Activated CD8-positive, alpha-beta T cell treated with anti-CD3 and anti-CD28 coated beads for 36 hours (primary cell): ENCODE data around the gene TMC4. TPM values are rescaled to one million over a fixed set of nuclear protein-coding genes. Genes with fewer than 3 reads are reported as not detected.

Source experiments
- ATAC-seq: fragments of 200-7000 bp; cut with Tn5 transposase; one replicate; pipeline ENCODE4 v1.10.0; 2021; ENCODE audit warnings: mild to moderate bottlenecking, moderate library complexity
- CTCF ChIA-PET: fragments of 350-600 bp; sonication (Branson Sonifier 250); formaldehyde crosslinking; loops from one replicate; lab custom pipeline; 2021; ENCODE audit warnings: antibody characterized with exemption; lab: Charles Lee
- POLR2A ChIA-PET: fragments of 350-600 bp; sonication (Branson Sonifier 250); formaldehyde crosslinking; loops from one replicate; lab custom pipeline; 2021; ENCODE audit warnings: antibody characterized with exemption; lab: Charles Lee
- DNase-seq: peaks from one replicate; pipeline ENCODE4 v3.0.0-alpha.2; 2020
- H3K27ac Mint-ChIP-seq: one replicate; pipeline ENCODE4 v1.8.0; 2021; ENCODE audit warnings: mild to moderate bottlenecking, mixed read lengths
- H3K27me3 Mint-ChIP-seq: one replicate; pipeline ENCODE4 v1.8.0; 2021; ENCODE audit warnings: mixed read lengths
- H3K36me3 Mint-ChIP-seq: one replicate; pipeline ENCODE4 v1.8.0; 2021; ENCODE audit warnings: low read depth, mixed read lengths
- H3K4me1 Mint-ChIP-seq: one replicate; pipeline ENCODE4 v1.8.0; 2021; ENCODE audit warnings: low read depth, mixed read lengths
- H3K4me3 Mint-ChIP-seq: one replicate; pipeline ENCODE4 v1.8.0; 2021; ENCODE audit warnings: mild to moderate bottlenecking, moderate library complexity, mixed read lengths
- H3K9me3 Mint-ChIP-seq: one replicate; pipeline ENCODE4 v1.8.0; 2021; ENCODE audit warnings: mixed read lengths
- CTCF ChIP-seq: fragments of 200-600 bp; IDR thresholded peaks from one replicate; pipeline ENCODE4 v1.8.0; 2022; ENCODE audit warnings: antibody characterized with exemption, mild to moderate bottlenecking
- intact Hi-C: fragments of 100-400 bp; cut with micrococcal nuclease; formaldehyde crosslinking; loops from one replicate; pipeline ENCODE4 v1.10.0; 2022
- total RNA-seq, 2 experiments: library from RNA; stranded (reverse); gene quantifications; one replicate each; pipeline ENCODE4 v1.2.3, GENCODE V29; 2021

Gene TMC4
- total RNA-seq, 2 experiments from 2014 or later: 0.54 TPM; not detected in 1

GRCh38 chr19:54136086-54136863 lies 36.7 kb downstream of the TMC4 start:
- intact Hi-C loops: loop anchor here (2.0 kb wide), 1 partner anchor 21 kb away; the partner anchor contains the start of genes PRPF31 and TFPT
- Mint-ChIP-seq H3K9me3 (no peaks in the 10 kb centered on the region), H3K27ac (peak overlapping the region; percentile 70), H3K4me1 (peaks cover 40% of the 10 kb centered on the region), H3K27me3 (no peaks in the 10 kb centered on the region), H3K36me3 (peaks cover 19% of the 10 kb centered on the region), H3K4me3 (peak overlapping the region; percentile 87)
- no peak for TF ChIP-seq CTCF
- CTCF ChIA-PET: interaction anchor here (0.9 to 1.6 kb wide), 3 partner anchors 23 to 113 kb away, joined by 3 to 11 read pairs (median 4); partner anchors contain the start of gene LENG1
- no peak for ATAC-seq
- no peak for DNase-seq
- POLR2A ChIA-PET: interaction anchor here (1.0 to 5.5 kb wide), 7 partner anchors 12 to 91 kb away, joined by 3 to 29 read pairs (median 4); partner anchors contain the start of genes MBOAT7, PRPF31, RPS9 and TFPT

GRCh38 chr19:54133957-54134590 lies 38.9 kb downstream of the TMC4 start:
- Mint-ChIP-seq H3K4me3 (no peak overlapping the region), H3K9me3 (no peaks in the 10 kb centered on the region), H3K27me3 (no peaks in the 10 kb centered on the region), H3K4me1 (peaks cover 22% of the 10 kb centered on the region), H3K27ac (peak overlapping the region; percentile 14), H3K36me3 (peaks cover 12% of the 10 kb centered on the region)
- ChIA-PET POLR2A (no interaction called here), CTCF (no interaction called here)
- no peak for TF ChIP-seq CTCF
- ATAC-seq: no peak
- no peak for DNase-seq
- intact Hi-C loops: no loop called here

GRCh38 chr19:54133312-54133956 lies 39.5 kb downstream of the TMC4 start:
- DNase-seq (no peak), ATAC-seq (no peak)
- no peak overlapping the region for H3K4me3 Mint-ChIP-seq
- ChIA-PET POLR2A (interaction anchor here (0.5 to 1.7 kb wide), 3 partner anchors 14 to 25 kb away, joined by 3 to 7 read pairs (median 3); partner anchors contain the start of genes PRPF31 and TFPT), CTCF (no interaction called here)
- TF ChIP-seq CTCF: no peak
- no peak overlapping the region for H3K27ac Mint-ChIP-seq
- no peaks in the 10 kb centered on the region for H3K27me3 Mint-ChIP-seq
- intact Hi-C loops: no loop called here
- peaks cover 9% of the 10 kb centered on the region for H3K36me3 Mint-ChIP-seq
- peaks cover 17% of the 10 kb centered on the region for H3K4me1 Mint-ChIP-seq
- no peaks in the 10 kb centered on the region for H3K9me3 Mint-ChIP-seq

GRCh38 chr19:54129617-54129996 lies 43.4 kb downstream of the TMC4 start:
- no peak overlapping the region for H3K4me3 Mint-ChIP-seq
- ATAC-seq: no peak
- H3K36me3 Mint-ChIP-seq: peaks cover 22% of the 10 kb centered on the region
- H3K9me3 Mint-ChIP-seq: no peaks in the 10 kb centered on the region
- no peak for DNase-seq
- intact Hi-C loops: no loop called here
- ChIA-PET CTCF (no interaction called here), POLR2A (interaction anchor here (1.1 to 1.3 kb wide), 2 partner anchors 13 to 14 kb away, joined by 3 to 4 read pairs; partner anchors contain the start of genes PRPF31 and TFPT)
- H3K27me3 Mint-ChIP-seq: no peaks in the 10 kb centered on the region
- TF ChIP-seq CTCF: no peak
- no peak overlapping the region for H3K27ac Mint-ChIP-seq
- H3K4me1 Mint-ChIP-seq: peaks cover 5% of the 10 kb centered on the region
